ENCODE data around the gene HS6ST2.

HS6ST2 gene

DNA sequence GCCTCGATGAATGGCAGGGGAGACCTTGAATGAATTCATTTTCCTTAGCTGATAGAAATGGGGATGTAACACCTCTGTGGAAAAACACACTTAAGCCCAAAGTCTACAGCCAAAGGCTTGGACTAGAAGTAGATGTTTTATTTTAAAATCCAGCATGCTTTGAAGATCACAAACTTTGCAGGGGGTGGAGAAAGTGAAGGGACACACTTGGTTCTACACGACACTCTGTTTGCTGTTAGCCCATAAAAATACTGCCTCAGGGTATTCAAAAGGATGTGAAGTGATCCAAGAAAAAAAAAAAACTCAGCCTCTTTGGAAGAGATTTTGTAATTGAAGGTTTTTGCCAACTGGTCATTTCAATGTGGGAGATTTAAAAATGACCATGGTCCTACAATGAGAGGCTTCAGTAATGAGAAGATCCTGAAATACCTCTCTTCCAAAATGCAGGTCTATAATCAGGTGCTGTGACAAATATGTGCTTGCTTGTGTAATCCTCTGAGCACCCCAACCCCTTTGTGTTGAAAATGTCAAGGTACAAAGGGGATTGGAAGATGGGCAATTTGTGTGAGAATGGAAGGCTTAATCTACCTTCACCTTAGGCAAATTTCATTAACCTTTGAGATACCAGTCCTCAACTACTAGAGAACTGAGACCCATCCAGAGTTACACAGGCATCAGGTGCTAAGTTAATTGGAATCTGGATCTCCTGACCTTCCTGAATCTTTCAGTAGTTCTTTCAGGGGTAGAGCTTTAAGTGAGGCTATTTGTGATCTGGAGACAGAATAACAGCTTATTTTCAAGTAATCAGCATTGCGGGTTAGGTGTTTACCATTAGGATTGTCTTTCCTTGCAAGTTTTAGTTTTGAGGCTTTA is 82.5 kb downstream of the HS6ST2 start:
- Histone ChIP-seq H3K4me3 (ENCODE audit: low read depth, low read length) (no peak overlapping the region), H3K27me3 (ENCODE audit: insufficient read depth, low read depth, severe bottlenecking) (peaks cover 7% of the 10 kb centered on the region), H3K36me3 (no peaks in the 10 kb centered on the region), H3K27ac (no peak overlapping the region), H3K9me3 (ENCODE audit: severe bottlenecking) (no peaks in the 10 kb centered on the region)
- TF ChIP-seq, protein P1, sequence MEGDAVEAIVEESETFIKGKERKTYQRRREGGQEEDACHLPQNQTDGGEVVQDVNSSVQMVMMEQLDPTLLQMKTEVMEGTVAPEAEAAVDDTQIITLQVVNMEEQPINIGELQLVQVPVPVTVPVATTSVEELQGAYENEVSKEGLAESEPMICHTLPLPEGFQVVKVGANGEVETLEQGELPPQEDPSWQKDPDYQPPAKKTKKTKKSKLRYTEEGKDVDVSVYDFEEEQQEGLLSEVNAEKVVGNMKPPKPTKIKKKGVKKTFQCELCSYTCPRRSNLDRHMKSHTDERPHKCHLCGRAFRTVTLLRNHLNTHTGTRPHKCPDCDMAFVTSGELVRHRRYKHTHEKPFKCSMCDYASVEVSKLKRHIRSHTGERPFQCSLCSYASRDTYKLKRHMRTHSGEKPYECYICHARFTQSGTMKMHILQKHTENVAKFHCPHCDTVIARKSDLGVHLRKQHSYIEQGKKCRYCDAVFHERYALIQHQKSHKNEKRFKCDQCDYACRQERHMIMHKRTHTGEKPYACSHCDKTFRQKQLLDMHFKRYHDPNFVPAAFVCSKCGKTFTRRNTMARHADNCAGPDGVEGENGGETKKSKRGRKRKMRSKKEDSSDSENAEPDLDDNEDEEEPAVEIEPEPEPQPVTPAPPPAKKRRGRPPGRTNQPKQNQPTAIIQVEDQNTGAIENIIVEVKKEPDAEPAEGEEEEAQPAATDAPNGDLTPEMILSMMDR (IDR thresholded peaks at IDR 0.05; ENCODE audit: low read depth, low read length) = no peak
- DNase-seq = no peak

DNA sequence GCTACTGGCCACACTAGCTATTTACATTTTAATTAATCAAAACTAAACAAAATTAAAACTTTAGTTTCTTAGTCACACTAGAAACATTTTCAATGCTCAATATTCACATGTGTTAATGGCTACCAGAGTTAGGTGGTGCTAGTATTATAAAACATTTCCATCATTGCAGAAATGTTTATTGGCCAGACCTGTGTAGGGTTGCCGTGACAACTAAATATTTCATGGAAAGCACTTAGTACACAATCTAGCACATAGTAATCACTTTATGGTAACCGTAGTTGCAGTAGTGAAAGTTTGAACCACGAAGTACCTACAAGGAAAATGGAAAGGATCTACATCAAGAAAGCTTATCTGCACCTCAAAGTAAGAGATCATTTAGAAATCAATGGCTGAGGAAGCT is 95.9 kb downstream of the HS6ST2 start:
- no peak for DNase-seq

DNA sequence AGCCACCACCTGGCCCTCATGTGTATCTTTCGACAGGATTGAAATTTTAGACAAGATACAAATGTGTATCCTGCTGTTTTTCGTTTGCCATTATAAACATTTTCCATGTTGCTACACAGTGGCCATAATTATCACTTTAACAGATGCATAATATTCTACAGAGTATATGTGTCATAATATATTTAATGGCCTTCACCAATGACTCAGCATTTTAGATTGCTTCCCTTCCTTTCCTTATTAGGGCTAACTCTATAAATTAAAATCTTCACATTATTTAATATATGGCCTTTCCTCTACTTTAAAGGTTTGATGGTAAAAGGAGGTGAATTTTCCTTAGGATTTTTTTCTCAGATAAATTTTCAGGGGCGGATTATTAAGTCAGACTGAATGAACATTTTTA is 97.4 kb downstream of the HS6ST2 start:
- peaks cover 30% of the 10 kb centered on the region for H3K27me3 ChIP-seq (ENCODE audit: insufficient read depth, low read depth, severe bottlenecking)
- H3K27ac ChIP-seq = no peak overlapping the region
- no peaks in the 10 kb centered on the region for H3K9me3 ChIP-seq (ENCODE audit: severe bottlenecking)
- DNase-seq = no peak
- TF ChIP-seq, protein P1 (IDR thresholded peaks at IDR 0.05; ENCODE audit: low read depth, low read length) = no peak
- no peak overlapping the region for H3K4me3 ChIP-seq (ENCODE audit: low read depth, low read length)
- no peaks in the 10 kb centered on the region for H3K36me3 ChIP-seq

More for the DNA sequence above, 95.9 kb downstream of the HS6ST2 start:
- TF ChIP-seq, protein P1 (IDR thresholded peaks at IDR 0.05; ENCODE audit: low read depth, low read length) = no peak
- H3K4me3 ChIP-seq (ENCODE audit: low read depth, low read length) = no peak overlapping the region
- H3K27me3 ChIP-seq (ENCODE audit: insufficient read depth, low read depth, severe bottlenecking) = peaks cover 21% of the 10 kb centered on the region
- no peaks in the 10 kb centered on the region for H3K9me3 ChIP-seq (ENCODE audit: severe bottlenecking)
- H3K36me3 ChIP-seq = no peaks in the 10 kb centered on the region
- H3K27ac ChIP-seq = no peak overlapping the region

DNA sequence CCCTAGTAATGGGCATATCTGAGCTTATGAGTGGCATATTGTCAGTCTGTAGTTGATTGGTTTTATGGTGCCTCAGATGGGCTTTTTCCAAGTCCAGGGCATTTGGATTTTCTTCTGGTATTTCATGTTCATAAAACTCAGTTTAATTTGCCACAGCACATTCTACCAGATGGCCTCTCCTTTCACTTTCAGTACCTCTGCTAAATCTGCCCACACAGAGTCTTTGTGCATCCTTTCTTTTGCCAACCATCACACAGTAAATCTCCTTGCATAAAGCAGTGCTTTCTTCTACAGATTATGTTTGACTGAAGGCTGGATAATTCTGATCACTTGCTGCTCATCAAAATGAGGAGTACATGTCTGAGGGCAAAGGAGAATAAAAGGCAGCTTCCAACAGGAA is 98.2 kb downstream of the HS6ST2 start:
- no peak for DNase-seq
- H3K4me3 ChIP-seq (ENCODE audit: low read depth, low read length) = no peak overlapping the region
- H3K36me3 ChIP-seq = no peaks in the 10 kb centered on the region
- no peak overlapping the region for H3K27ac ChIP-seq
- H3K9me3 ChIP-seq (ENCODE audit: severe bottlenecking) = no peaks in the 10 kb centered on the region
- TF ChIP-seq, protein P1 (IDR thresholded peaks at IDR 0.05; ENCODE audit: low read depth, low read length) = no peak
- H3K27me3 ChIP-seq (ENCODE audit: insufficient read depth, low read depth, severe bottlenecking) = peaks cover 31% of the 10 kb centered on the region

DNA sequence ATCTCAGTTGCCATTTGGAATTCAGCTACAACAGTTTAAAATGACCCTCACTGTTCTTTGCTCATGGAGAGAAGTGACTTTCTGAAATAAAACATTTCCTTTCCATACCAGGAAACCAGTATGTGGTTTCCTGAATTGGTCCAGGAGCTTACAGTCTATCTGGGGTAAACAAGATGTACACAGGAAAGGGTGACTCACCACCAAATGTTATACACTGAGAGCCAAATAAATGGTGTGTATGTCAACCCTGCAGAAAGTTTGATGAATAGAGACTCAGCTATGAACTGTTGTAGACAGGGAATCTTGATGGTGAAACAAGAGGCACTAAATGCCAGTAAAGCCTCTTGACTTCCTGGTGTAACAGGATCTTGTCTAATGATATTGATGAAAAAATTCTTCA is 100.4 kb downstream of the HS6ST2 start:
- TF ChIP-seq, protein P1 (IDR thresholded peaks at IDR 0.05; ENCODE audit: low read depth, low read length) = no peak
- DNase-seq = no peak
- Histone ChIP-seq H3K27me3 (ENCODE audit: insufficient read depth, low read depth, severe bottlenecking) (peaks cover 43% of the 10 kb centered on the region), H3K36me3 (no peaks in the 10 kb centered on the region), H3K27ac (no peak overlapping the region), H3K9me3 (ENCODE audit: severe bottlenecking) (no peaks in the 10 kb centered on the region), H3K4me3 (ENCODE audit: low read depth, low read length) (no peak overlapping the region)
